ENCODE data around the gene PTPRM. TPM values are rescaled to one million over a fixed set of nuclear protein-coding genes. Genes with fewer than 3 reads are reported as not detected.

The PTPRM gene
- total RNA-seq, 1 experiment from 2014 or later = 14.5 TPM

- TF ChIP-seq JUND (IDR thresholded peaks at IDR 0.05) = no peak
These were observed 155.8 kb downstream of the PTPRM start (continued) for GRCh38 chr18:7722955-7723354.

GRCh38 chr18:7723558-7723957, 156.4 kb downstream of the PTPRM start:
- H3K36me3 ChIP-seq (ENCODE audit: control insufficient read depth in 1 of 2, insufficient read depth in 2 of 2, low read length in 2 of 2) = no peaks in the 10 kb centered on the region
- no peaks in the 10 kb centered on the region for H3K9me2 ChIP-seq (ENCODE audit: insufficient read depth)
- no peak overlapping the region for H2AFZ ChIP-seq (ENCODE audit: low read depth, low read length, poor library complexity, severe bottlenecking)
- no peak overlapping the region for H3K4me3 ChIP-seq (replicated peaks in 1 of 2; ENCODE audit: low read depth in 1 of 2, low read length in 2 of 2)
- RAD21 ChIA-PET (ENCODE audit: low non-redundant PET in 1 of 2, low total read pairs in 2 of 2, uncharacterized antibody in 2 of 2, unreplicated experiment in 2 of 2) = no interaction called here
- ATAC-seq (no peak), DNase-seq (ENCODE audit: low read depth, low spot score) (no peak)
- H3K79me2 ChIP-seq (ENCODE audit: insufficient read depth, low read length) = no peaks in the 10 kb centered on the region
- CTCF ChIA-PET = no interaction called here
- BruUV-seq (replicated peaks) = no TSS peak
- intact Hi-C loops (cut with micrococcal nuclease) = no loop called here
- peaks cover 5% of the 10 kb centered on the region in 2 experiments; a peak in 3 of 4 replicates for H3K4me1 ChIP-seq (ENCODE audit: control insufficient read depth in 1 of 2, insufficient read depth in 2 of 2, low read length in 2 of 2)
- no peak overlapping the region for H3K4me2 ChIP-seq (ENCODE audit: low read length)
- no peak overlapping the region for H3K27ac ChIP-seq (ENCODE audit: low read depth, low read length)
- no peaks in the 10 kb centered on the region for H3K9me3 ChIP-seq (ENCODE audit: control insufficient read depth in 1 of 2, insufficient read depth in 1 of 2, low read depth in 1 of 2, low read length in 2 of 2)
- no peaks in the 10 kb centered on the region for H4K20me1 ChIP-seq (ENCODE audit: insufficient read depth)
- POLR2A ChIA-PET = no interaction called here
- H3K27me3 ChIP-seq (ENCODE audit: insufficient read depth, low read length) = peaks cover 8% of the 10 kb centered on the region
- no peak for TF ChIP-seq JUND (IDR thresholded peaks at IDR 0.05)
- no peak for TF ChIP-seq TCF7L2 (IDR thresholded peaks at IDR 0.05; ENCODE audit: borderline replicate concordance, extremely low read depth, insufficient read depth, insufficient read length)
- H3K9ac ChIP-seq (ENCODE audit: low read length) = no peak overlapping the region

- no TSS peak for BruUV-seq (replicated peaks)
- RAD21 ChIA-PET (ENCODE audit: low non-redundant PET in 1 of 2, low total read pairs in 2 of 2, uncharacterized antibody in 2 of 2, unreplicated experiment in 2 of 2) = no interaction called here
These were observed 158.4 kb downstream of the PTPRM start for GRCh38 chr18:7725473-7725872.

More at GRCh38 chr18:7725473-7725872, 158.4 kb downstream of the PTPRM start:
- intact Hi-C loops (cut with micrococcal nuclease) = no loop called here
- DNase-seq (ENCODE audit: low read depth, low spot score) = no peak
- no peak overlapping the region for H3K27ac ChIP-seq (ENCODE audit: low read depth, low read length)
- peaks cover 8% of the 10 kb centered on the region for H3K27me3 ChIP-seq (ENCODE audit: insufficient read depth, low read length)
- POLR2A ChIA-PET = no interaction called here
- H3K79me2 ChIP-seq (ENCODE audit: insufficient read depth, low read length) = no peaks in the 10 kb centered on the region
- no peak overlapping the region for H3K9ac ChIP-seq (ENCODE audit: low read length)
- no peak overlapping the region for H3K4me2 ChIP-seq (ENCODE audit: low read length)
- no peak overlapping the region for H3K4me3 ChIP-seq (replicated peaks in 1 of 2; ENCODE audit: low read depth in 1 of 2, low read length in 2 of 2)
- H2AFZ ChIP-seq (ENCODE audit: low read depth, low read length, poor library complexity, severe bottlenecking) = no peak overlapping the region
- CTCF ChIA-PET = no interaction called here
- no peak for TF ChIP-seq FOSL1 (IDR thresholded peaks at IDR 0.05; ENCODE audit: low read depth)
- no peak for TF ChIP-seq CBX3 (IDR thresholded peaks at IDR 0.05; ENCODE audit: low read depth)
- no peak for TF ChIP-seq ATF3 (IDR thresholded peaks at IDR 0.05)
- no peak for TF ChIP-seq ZBTB33 (IDR thresholded peaks at IDR 0.05; ENCODE audit: extremely low read depth, insufficient replicate concordance, low read length)
- TF ChIP-seq ELF1 (IDR thresholded peaks at IDR 0.05; ENCODE audit: borderline replicate concordance, low read depth) = no peak
- no peaks in the 10 kb centered on the region for H3K9me2 ChIP-seq (ENCODE audit: insufficient read depth)
- H3K36me3 ChIP-seq (ENCODE audit: control insufficient read depth in 1 of 2, insufficient read depth in 2 of 2, low read length in 2 of 2) = no peaks in the 10 kb centered on the region
- ATAC-seq = no peak
- no peaks in the 10 kb centered on the region for H3K9me3 ChIP-seq (ENCODE audit: control insufficient read depth in 1 of 2, insufficient read depth in 1 of 2, low read depth in 1 of 2, low read length in 2 of 2)
- H3K4me1 ChIP-seq (ENCODE audit: control insufficient read depth in 1 of 2, insufficient read depth in 2 of 2, low read length in 2 of 2) = peaks cover 5 to 6% of the 10 kb centered on the region in 2 experiments; a peak in 3 of 4 replicates
- no peaks in the 10 kb centered on the region for H4K20me1 ChIP-seq (ENCODE audit: insufficient read depth)

Data from HCT116 (cell line).